Ramos (cell line): ENCODE measurements around the gene SH3BP5L.

Experiments
- in situ Hi-C: fragments of 300-500 bp; cut with MboI; formaldehyde crosslinking; loops from one replicate; pipeline ENCODE4 v1.14.3; 2022; ENCODE audit warnings: low sequenced_read_pairs; ENCODE audit not compliant: unreplicated experiment

Gene SH3BP5L

GRCh38 chr1:248852481-248853405 lies 27.0 kb upstream of the SH3BP5L start:
- in situ Hi-C loops: no loop called here

DNA sequence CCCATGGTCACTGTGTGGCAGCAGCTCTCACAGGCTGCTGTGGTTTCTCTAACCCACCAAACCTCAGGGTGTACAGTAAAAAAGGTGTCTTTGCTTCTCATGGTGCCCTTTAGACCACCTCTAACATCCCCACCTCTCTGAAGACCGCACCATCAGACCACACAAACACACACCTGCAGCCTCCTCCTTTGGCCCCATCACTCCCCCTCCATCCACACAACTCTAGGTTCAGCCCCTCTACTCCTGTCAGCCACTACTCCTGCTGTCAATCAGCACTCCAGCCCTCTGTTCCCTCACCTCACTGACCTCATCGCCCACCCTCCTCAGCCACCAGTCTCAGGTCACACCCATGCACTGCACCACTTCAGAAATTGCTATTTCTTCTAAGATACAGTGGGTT lies 25.7 kb upstream of the SH3BP5L start:
- in situ Hi-C loops: no loop called here

GRCh38 chr1:248850536-248851251 lies 25.0 kb upstream of the SH3BP5L start:
- in situ Hi-C loops: no loop called here

- in situ Hi-C loops: no loop called here
Observed at GRCh38 chr1:248850124-248850523, 24.4 kb upstream of the SH3BP5L start.

GRCh38 chr1:248849637-248850036 lies 23.9 kb upstream of the SH3BP5L start:
- in situ Hi-C loops: no loop called here

- in situ Hi-C loops: no loop called here
Observed at GRCh38 chr1:248849152-248849551, 23.4 kb upstream of the SH3BP5L start.

- in situ Hi-C loops: no loop called here
Observed at GRCh38 chr1:248848602-248849001, 22.9 kb upstream of the SH3BP5L start.

GRCh38 chr1:248847956-248848561 lies 22.3 kb upstream of the SH3BP5L start:
- in situ Hi-C loops: no loop called here

GRCh38 chr1:248847181-248847955 lies 21.7 kb upstream of the SH3BP5L start:
- in situ Hi-C loops: no loop called here

GRCh38 chr1:248844526-248844925 lies 18.8 kb upstream of the SH3BP5L start:
- in situ Hi-C loops: no loop called here

GRCh38 chr1:248843687-248844086 lies 18.0 kb upstream of the SH3BP5L start:
- in situ Hi-C loops: no loop called here

GRCh38 chr1:248842781-248843331 lies 17.1 kb upstream of the SH3BP5L start:
- in situ Hi-C loops: no loop called here

DNA sequence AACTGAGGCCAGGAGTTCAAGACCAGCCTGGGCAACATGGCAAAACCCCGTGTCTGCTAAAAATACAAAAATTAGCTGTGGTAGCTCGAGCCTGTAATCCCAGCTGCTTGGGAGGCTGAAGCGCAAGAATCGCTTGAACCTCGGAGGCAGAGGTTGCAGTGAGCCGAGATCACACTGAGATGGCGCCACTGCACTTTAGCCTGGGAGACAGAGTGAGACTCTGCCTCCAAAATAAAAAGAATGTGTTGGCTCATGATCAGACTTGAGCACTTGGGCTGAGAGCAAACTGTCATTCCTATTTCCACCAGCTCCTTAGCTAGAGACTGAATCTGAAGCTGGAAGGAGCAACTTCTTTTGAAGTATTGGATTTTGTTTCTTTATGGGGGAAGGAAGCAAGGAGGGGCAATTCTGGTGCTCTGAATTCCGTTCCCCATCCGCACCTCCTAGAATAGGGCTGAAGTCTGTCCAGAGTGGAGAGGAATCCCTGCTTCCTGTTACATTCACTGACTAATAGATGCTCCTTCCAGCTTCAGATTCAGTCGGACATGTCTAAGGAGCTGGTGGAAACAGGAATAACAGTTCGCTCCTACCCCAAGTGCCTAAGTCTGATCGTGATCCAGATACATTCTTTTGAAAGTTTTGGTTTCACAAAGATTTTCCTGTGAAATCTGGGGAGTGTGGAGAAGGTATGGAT lies 16.1 kb upstream of the SH3BP5L start:
- in situ Hi-C loops: no loop called here

GRCh38 chr1:248840946-248841345 lies 15.2 kb upstream of the SH3BP5L start:
- in situ Hi-C loops: no loop called here

GRCh38 chr1:248839168-248839555 lies 13.4 kb upstream of the SH3BP5L start:
- in situ Hi-C loops: no loop called here

GRCh38 chr1:248838357-248839167 lies 12.8 kb upstream of the SH3BP5L start:
- in situ Hi-C loops: no loop called here

GRCh38 chr1:248837781-248838356 lies 12.2 kb upstream of the SH3BP5L start, which contains the start of gene ZNF672:
TSS of gene ZNF672 (plus strand) at chr1:248838224. CDS start at chr1:248847275, 9,051 bp downstream.
- in situ Hi-C loops: no loop called here
